Stimulated activated CD4-positive, alpha-beta T cell treated with anti-CD3 and anti-CD28 coated beads, Interleukin-4, amount 100 ng/mL, for 24 hours (primary cell): ENCODE data around the gene GAL3ST2.
"Not testable (repeated sequence)": the region's sequence is repeated elsewhere in the genome, so short reads cannot be mapped to it uniquely, and the experiment has no call there.

Experiments used
- DNase-seq: peaks from one replicate; pipeline ENCODE4 v3.0.0-alpha.2; 2020

GAL3ST2 gene

GRCh38 chr2:241820625-241821384 lies 44.2 kb downstream of the GAL3ST2 start:
- peak; percentile 2 for DNase-seq

- DNase-seq, result peak; percentile 2
Measured at GRCh38 chr2:241821460-241822263, 45.0 kb downstream of the GAL3ST2 start.

- DNase-seq, result peak; percentile 1
Measured at GRCh38 chr2:241822264-241822623, 45.6 kb downstream of the GAL3ST2 start.

- peak; percentile 2 for DNase-seq
Measured at GRCh38 chr2:241823531-241824437, 47.2 kb downstream of the GAL3ST2 start.

- DNase-seq, result no peak
Measured at GRCh38 chr2:241827394-241827793, 50.8 kb downstream of the GAL3ST2 start.

- no peak for DNase-seq
Measured at GRCh38 chr2:241833101-241833663, 56.6 kb downstream of the GAL3ST2 start.

GRCh38 chr2:241833756-241834526 lies 57.3 kb downstream of the GAL3ST2 start:
- not testable (repeated sequence) for DNase-seq

GRCh38 chr2:241834527-241835210 lies 58.0 kb downstream of the GAL3ST2 start:
- DNase-seq, result no peak

- DNase-seq, result no peak
Measured at GRCh38 chr2:241835611-241836010, 59.0 kb downstream of the GAL3ST2 start.

- DNase-seq, result no peak
Measured at GRCh38 chr2:241836292-241836691, 59.7 kb downstream of the GAL3ST2 start.

- DNase-seq, result no peak
Measured at GRCh38 chr2:241837197-241837965, 60.8 kb downstream of the GAL3ST2 start.

- DNase-seq, result no peak
Measured at GRCh38 chr2:241841181-241842066, 64.8 kb downstream of the GAL3ST2 start.

- DNase-seq, result no peak
Measured at GRCh38 chr2:241842067-241842415, 65.4 kb downstream of the GAL3ST2 start.

GRCh38 chr2:241842620-241843211 lies 66.1 kb downstream of the GAL3ST2 start:
- DNase-seq, result peak; percentile 50

GRCh38 chr2:241843321-241844065 lies 66.9 kb downstream of the GAL3ST2 start:
- DNase-seq, result no peak

GRCh38 chr2:241844066-241844728 lies 67.6 kb downstream of the GAL3ST2 start:
- peak; percentile 83 for DNase-seq

- no peak for DNase-seq
Measured at GRCh38 chr2:241844831-241845578, 68.4 kb downstream of the GAL3ST2 start.
